Dedifferentiated amniotic fluid mesenchymal stem cell (primary cell): ENCODE data around the gene BCL2L14.

Experiments
- DNase-seq: peaks from one replicate; pipeline ENCODE4 v3.0.0-alpha.2; 2016; ENCODE audit errors: extremely low spot score

Gene BCL2L14, protein sequence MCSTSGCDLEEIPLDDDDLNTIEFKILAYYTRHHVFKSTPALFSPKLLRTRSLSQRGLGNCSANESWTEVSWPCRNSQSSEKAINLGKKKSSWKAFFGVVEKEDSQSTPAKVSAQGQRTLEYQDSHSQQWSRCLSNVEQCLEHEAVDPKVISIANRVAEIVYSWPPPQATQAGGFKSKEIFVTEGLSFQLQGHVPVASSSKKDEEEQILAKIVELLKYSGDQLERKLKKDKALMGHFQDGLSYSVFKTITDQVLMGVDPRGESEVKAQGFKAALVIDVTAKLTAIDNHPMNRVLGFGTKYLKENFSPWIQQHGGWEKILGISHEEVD

DNA sequence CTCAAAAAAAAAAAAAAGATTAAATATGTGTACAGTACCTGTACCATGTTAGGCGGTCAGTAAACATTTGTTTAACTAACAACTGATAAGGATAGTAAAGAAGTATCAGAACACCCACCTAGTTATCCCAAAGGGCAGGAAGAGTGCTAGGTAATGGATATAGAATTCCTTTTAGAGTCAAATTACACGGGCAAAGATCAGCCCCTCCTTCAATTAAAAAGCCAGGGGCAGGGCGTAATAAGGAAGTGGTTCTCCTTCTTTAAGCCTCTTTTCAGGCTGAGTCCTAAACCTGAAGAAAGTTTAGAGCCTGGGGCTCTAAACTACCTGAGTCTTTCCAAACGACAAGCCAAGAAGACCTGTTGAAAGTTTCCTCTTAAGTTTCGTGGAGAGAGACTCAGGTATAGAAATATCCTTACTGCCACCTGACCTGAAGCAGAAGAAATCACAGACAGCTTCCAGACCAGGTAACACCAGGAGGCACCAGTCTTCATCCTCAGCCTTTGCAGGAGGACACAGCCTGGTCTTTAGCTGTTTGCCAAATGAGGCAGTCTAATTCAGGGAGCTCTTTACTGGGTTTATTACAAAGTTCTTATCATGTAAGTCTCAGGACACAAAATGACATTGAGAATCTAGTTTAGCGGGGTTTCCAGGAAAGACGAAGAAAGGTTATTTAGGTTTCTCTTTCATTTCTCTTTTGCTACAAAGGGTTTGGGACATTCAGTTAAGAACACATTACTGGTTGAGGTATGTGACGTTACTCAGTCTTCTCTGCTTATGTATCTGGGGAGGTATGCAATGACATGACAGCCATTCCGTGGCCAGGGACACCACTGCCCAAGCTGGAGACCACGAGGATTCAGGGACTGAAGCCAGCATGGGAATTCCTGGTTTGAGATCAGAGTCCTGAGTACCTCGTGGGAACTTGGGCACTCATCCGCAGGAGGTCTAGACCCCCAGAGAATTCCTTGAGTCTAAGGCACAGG, at the start of gene BCL2L14:
BCL2L14 (plus strand) TSS at position 266 of the 983 bp plus-strand sequence. CDS start 8,367 bp downstream, outside the sequence.
- DNase-seq, result no peak

DNA sequence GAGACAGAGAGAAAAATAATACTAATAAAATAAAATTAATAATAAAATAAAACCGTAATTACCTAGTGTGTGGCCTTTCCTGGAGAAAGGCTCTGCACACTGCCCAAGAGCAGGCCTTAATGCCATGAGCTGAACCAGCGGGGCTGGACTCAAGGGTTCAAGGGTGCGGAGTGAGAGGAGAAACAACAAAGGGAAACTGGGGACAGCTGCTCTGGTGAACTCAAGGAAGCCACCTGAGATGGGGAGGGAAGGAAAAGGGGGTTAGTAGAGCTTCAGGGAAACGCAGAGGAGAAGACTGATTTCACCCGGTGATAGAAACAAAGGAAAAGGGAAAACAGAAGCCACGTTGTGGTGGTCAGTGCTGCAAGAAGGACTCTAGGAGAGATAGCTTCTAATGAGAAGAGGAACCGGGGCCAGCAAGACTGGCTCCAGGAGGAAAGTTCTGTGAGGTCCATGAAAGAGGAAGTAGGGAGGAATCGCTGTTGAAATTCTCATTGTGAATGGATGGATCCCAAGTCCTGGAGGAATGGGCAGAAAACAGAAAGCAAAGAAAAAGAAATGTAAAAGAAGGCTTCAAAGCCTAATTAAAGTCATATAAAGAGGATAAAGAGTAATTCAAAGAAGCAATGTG, 48.3 kb upstream of the BCL2L14 start:
- no peak for DNase-seq

DNA sequence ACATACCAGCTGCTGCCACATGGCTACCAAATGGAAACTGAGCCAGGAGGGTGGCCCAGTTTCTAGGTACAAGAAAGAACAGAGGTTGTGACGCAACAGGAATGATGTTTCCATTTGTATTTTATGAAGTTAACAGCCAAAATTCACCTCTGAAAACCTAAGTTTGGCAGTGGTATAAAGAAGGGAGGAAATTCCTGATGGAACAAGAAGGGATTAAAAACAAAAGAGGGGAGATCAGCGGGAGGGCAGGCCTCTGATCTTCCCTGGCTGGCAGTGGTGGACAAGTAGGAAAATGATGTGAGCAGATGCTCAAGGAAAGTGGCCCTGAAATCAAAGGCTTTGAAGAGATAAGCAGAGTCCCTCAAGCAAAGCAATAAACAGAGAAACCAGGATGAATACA, 47.3 kb upstream of the BCL2L14 start:
- DNase-seq, result no peak

DNA sequence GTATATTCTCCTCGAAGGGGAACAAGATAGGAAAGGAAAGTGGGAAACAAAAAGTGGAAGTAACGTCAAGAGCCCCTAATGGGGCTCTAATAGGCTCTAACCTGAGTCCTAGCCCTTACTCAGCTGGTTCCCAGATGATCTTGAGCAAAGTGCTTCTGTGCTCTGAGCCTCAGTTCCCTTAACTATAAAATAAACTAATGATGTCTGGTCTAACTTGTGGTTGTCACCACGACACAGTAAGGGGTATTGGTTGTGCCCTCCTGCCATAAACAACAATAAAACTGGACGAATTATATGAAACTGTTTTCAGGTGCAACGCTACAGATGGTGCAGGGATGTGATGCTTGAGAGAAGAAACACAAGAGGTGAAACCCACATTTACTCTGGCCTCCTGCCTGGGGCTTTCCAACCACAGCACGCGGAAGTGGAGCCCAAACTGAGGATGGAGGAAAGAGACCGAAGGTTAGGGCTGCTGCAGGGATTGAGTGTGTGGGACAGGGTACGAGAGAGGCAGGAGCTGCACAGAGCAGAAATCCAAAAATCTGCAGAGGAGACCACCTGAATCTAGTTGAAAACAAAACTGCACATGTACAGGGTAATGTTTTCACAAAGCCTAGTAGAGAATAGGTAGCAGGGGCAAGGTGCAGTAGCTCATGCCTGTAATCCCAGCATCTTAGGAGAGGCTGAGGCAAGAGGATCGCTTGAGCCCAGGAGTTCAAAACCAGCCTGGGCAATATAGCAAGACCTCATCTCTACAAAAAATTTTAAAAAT, 45.6 kb upstream of the BCL2L14 start:
- DNase-seq, result no peak

DNA sequence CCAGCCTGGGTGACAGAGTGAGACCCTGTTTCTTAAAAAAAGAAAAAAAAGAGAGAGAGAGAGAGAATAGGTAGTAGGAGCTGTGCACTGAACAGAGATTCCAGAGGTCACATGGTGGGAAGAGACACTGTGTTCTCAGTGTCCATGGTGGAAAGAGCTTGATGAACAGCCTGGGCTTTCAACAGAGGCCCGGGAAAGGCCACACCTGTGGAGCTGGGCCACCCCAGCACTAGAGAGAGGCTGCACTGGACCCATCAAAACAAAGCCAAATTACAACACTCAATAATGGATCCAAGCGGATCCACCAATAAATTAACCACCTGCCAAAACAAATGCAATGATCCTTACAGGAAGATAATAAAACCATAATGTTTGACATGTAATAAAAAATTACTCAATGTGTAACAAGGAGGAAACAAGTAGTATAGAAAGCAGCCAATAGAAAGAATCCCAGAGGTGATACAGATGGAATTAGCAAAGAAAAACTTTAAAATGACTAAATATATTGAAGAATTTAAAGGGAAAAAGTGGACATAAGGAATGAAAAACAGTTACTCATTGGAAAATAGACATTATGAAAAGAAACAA, 44.8 kb upstream of the BCL2L14 start:
- DNase-seq, result no peak

DNA sequence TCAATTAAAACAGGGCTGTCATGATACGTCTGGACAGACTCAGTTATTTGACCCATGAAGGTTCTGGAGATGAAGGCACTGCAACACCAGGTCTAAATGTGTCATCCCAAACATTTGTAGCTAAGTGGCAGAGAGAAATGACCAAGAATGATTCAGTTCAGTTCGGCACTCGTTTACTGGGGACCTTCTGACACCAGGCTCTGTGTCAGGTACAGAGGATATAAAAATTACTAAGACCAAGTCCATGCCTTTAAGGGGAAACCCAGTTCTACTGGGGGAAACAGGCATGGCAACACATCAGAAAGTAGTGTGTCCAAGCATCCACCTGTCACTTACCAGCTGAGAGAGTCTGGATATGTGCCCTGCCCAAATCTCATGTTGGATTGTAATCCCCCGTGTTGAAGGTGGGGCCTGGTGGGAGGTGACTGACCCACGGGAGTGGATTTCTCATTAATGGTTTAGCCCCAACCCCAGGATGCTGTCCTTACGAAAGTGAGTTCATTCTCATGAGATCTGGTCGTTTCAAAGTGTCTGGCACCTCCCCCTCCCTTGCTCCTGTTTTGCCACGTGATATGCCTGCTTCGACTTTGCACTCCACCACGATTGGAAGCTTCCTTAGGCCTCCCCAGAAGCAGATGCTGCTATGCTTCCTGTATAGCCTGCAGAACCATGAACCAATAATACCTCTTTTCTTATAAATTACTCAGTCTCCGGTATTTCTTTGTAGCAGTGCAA, 41.9 kb upstream of the BCL2L14 start:
- no peak for DNase-seq

DNA sequence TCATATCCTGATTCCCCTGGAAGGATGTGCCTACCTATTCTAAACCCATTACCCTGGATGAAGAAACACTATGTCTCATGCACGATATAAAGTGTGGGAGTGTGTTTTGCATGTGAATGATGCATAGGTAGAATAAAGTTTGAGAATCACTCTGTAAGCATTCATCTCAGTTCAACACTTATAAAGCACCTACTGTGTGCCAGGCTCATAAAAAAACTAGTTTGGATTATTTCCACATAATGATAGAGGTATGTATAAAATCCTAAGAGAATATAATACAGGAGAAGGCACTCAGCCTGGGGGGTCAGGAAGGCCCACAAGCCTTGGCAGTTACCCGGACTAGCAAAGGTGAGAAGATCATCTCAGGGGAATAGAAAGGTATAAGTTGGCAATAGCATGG, 41.1 kb upstream of the BCL2L14 start:
- DNase-seq, result no peak

DNA sequence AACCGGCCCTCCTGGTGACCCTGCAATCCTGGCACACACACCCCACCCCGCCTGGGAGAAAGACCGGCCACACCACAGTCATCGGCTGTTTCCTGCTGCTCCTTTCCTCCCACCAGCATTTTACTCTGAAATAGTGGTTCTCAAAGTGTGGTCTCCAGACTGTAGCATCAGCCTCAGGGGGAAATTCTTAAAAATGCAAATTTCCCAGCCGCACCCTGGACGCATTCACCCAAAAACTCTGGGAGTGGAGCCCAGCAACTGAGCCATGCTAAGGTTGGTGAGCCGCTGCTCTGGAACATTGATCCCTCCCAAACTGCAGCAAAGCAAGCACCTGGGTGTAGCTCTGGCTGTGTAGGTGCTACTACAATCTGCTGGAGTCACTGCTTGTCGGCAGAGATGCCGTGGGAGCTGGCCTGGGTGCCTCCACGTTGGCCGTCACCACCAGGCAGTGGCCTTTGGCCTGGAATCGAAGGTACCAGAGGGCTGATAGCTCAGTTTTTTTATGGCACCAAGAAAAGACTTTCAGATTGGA, 38.4 kb upstream of the BCL2L14 start:
- DNase-seq, result no peak

DNA sequence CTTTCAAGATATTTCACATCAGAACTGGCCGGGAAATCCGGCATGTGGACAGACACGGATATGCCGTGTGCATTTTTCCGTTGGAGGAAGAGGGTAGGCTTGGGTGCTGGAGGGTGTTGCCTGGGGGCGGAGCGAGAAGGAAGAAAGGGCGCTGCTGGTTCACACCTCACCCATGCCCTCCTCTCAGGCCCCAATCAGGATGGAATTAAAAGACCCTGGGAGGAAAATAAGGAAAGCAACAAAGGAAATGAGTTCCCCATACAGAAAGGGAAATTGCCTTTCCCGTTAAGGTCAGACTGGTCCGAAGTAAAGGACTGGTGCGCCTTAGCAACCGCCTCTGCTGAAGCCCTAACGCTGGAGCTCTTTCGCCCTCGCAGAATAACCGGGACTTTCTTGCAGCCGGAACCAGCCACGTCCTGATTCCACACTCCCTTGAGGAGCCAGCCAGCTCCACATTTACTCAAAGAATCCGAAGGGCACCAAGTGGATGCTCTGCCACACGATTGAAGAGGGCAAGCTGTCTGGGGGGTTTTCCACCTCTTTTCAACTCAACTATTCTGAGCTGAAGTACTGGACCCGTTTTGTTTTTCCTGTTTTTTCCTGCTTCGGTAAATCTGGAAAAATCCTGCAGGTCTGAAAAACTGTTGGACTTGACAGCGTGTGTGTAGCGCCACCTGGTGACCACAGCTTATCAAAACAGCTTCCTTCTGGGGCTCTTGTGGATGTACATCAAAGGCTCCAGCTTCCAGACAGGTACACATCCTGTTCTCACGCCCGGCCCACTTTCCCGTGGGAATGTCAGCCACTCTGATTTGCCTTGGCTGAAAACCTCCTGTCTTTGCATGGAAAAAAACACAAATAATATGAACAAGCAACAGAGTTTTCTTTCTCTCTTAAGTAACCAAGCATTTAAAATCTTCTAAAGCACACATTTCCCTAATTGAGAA, 37.6 kb upstream of the BCL2L14 start:
- peak; percentile 78 for DNase-seq

DNA sequence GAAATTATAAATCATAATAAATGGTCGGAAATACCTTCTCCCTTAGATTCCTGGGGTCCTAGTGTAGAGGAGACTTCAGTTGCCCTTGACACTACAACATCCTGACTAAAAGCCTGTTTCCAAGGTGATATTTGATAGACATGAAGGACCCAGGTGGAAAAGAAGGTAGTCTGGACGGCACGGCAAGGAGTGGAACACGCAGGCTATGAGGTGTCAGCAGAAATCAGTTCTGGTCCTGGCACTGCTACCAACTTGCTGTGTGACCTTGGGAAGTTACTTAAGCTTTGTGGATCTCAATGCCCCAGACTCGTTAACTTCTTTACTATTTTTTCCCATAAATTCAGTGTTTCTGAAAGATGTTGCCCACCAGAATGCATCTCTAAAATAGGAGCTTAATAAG, 36.9 kb upstream of the BCL2L14 start:
- no peak for DNase-seq

DNA sequence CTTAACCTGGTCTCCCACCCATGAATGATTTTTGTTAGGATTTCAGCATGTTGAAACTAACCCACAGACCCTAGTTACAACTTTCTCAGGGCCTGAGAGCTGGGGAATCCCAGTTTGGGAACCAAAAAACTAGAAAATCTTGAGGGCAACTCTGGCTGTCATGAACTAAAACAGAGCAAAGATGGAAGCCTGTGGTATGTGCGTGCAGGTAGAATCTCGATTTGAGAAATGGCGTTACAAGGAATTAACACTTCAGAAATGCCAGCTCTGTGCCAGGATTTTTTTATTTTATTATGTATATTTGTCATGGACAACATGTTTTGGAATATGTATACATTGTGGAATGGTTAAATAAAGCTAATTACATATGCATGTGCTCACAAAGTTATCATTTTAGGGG, 36.4 kb upstream of the BCL2L14 start:
- no peak for DNase-seq

DNA sequence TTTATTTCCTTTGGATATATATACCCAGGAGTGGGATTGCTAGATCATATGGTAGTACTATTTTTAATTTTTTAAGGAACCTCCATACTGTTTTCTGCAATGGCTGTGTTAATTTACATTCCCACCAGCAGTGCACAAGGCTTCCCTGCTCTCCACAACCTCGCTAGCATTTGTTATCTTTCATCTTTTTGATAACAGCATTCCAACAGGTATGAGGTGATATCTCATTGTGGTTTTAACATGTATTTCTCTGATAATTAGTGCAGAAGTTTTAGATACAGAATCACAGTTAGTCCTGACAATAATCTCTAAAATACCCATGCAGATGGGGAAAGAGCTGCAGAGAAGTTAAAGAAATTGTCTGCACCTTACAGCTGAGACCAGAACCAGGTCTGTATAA, 35.5 kb upstream of the BCL2L14 start:
- no peak for DNase-seq

DNA sequence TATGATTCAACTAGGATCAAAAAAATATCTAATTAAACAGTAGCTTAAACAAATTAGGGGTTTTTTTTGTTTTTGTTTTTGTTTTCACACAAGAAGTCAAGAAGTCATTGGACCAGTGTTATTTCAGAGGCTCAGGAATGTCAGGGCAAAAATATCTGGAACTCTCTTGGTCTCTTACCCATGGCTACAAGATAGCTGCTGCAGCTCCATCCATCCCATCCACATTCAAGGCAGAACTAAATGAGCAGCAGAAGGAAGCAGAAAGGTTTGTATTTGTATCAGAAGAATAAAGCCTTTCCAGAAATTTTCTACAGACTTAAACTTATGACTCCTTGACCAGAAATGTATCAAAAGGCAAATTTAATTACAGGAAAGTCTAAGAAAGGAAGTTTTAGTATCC, 33.8 kb upstream of the BCL2L14 start:
- DNase-seq, result no peak

DNA sequence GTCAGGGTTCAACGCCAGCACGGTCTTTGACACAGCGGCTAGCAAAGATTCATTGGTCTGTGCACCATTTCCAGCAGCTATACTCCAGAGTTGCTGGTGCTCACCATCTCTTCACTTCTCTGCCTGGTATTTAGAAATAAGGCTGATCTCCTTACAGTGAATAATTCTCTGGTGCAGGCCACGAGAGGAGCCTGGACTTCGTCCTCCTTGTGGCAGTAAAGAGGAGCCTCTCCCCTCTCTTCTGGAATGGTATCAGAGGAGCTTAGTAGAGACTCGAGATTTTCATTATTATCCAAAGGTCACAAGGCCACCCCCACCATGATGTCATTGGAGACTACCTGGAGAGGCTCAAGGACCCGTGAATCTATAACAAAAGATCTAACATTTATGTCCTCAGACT, 30.8 kb upstream of the BCL2L14 start:
- DNase-seq, result no peak

DNA sequence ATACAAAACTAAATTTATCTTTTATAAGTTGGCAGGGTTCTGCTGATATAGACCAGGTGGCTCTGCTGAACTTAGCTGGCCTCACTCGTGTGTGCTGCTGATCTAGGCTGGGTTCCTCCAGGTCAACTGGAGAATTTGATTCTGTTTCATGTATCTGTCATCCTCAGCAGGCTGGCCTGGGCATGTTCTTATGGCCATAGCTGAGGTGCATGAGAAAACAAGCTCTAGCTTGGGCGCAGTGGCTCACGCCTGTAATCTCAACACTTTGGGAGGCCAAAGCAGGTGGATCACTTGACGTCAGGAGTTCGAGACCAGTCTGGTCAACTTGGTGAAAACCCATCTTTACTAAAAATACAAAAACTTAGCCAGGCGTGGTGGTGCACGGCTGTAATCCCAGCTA, 24.3 kb upstream of the BCL2L14 start:
- no peak for DNase-seq

DNA sequence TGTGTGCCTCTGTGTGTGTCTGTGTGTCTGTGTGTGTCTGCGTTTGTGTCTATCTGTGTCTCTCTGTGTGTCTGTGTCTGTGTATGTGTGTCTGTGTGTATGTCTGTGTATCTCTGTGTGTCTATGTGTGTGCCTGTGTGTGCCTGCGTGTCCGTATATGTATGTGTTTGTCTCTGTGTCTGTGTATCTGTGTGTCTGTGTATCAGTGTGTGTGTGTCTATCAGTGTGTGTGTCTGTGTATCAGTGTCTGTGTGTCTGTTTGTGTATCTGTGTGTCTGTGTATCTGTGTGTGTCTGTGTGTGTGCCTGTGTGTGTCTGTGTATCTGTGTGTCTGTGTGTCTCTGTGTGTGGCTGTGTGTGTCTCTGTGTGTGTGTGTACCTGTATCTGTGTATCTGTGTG, 23.1 kb upstream of the BCL2L14 start:
- no peak for DNase-seq

DNA sequence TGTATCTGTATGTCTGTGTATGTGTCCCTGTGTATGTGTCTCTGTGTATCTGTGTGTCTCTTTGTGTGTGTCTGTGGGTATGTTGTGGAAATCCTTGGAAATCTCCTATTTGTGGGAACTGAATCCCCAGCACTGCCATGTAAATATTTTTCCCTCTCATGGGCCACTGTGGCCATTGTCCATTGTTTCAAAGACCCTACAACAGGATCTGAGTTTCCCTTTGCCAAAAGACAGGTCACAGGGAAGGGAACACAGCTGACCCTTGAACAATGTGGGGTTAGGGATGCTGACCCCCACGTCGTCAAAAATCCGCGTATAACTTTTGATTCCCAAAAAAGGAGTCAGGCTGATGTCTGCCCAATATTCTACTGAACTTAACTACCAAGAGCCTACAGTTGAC, 22.5 kb upstream of the BCL2L14 start:
- no peak for DNase-seq

DNA sequence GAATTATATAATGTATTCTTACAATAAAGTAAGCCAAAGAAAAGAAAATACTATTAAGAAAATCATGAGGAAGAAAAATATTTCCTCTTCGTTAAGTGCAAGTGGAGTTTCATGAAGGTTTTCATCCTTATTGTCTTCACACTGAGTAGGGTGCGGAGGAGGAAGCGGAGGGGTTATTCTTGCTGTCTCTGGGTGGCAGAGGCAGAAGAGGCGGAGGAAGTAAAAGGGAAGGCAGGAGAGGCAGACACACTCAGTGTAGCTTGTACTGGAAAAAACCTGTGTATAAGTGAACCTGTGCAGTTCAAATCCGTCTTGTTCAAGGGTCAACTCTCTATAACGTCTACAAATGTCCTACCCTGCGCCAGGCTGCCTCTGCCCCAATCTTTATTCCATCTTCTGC, 22.0 kb upstream of the BCL2L14 start:
- no peak for DNase-seq

DNA sequence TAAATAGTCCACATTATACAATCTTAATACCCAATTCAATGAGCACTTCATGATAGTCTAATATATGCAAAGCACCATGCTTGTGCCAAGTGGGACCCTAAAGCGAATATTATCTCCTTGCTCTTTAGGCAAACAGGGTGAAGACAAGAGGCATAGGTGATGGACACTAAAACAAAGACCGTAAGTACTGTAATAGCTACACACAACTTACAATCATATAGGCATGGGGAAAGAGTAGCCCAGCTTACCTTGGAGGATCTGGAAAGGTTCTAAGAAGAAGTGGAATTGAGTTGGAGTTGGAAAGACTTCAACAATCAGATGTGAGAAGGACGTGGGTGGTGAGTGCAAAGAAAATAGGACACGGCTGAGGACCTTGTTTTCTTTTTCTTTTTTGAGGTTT, 19.1 kb upstream of the BCL2L14 start:
- DNase-seq, result no peak
